M059J (cell line): ENCODE results near the gene DAPK2. TPM values are rescaled to one million over a fixed set of nuclear protein-coding genes. Genes with fewer than 3 reads are reported as not detected.
"Not testable (repeated sequence)": the region's sequence is repeated elsewhere in the genome, so short reads cannot be mapped to it uniquely, and the experiment has no call there.

ENCODE experiments used
- DNase-seq: peaks from one replicate; pipeline ENCODE4 v3.0.0-alpha.2; 2012; ENCODE audit warnings: low read depth
- total RNA-seq: library from RNA; depleted of rRNA; stranded (reverse); fragments of >200 nt; shearing (Covaris generic); gene quantifications from 2 replicates; pipeline ENCODE4 v1.2.3, GENCODE V29; 2014; rRNA removed

Gene DAPK2
- total RNA-seq: 7.3 and 8.0 TPM in 2 replicates

DNA sequence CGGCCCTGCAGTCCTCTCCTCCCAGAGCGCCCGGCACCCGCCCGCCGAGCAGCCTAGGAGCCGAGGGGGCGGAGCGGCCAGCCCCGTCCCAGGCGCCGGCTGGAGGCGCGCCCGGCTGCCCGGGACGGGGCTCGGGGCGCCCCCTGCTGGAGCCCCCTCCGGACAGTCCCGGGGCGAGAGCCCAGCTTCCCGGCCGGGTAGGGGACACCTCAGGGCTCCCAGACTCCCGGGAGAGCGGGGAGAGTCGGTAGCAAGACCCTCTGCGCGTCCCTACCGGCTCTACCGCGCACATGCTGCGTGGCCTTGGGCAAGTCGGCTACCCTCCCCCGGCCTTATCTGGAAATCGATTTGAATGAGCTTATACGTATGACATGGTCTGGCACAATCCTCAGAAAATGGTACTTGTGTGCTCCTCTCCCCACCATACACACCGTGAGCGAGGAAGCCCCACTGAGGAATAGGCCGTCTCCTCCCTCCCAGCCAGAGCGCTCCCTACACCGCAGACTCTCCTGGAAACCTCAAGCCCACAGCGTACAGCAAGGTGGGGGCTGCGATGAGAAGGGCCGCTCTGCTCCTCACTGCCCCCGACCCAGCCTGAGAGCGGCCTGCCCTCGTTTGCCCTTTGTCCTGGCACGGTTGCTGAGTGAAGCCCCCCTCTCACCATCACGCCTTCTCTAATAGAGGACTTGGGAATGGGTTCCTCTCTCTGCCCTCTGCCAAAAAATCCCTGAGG, at the start of gene DAPK2:
DAPK2 (minus strand) TSS at position 65 of the 733 bp plus-strand sequence. CDS start 6,224 bp downstream, outside the sequence.
- peak; percentile 70 for DNase-seq

DNA sequence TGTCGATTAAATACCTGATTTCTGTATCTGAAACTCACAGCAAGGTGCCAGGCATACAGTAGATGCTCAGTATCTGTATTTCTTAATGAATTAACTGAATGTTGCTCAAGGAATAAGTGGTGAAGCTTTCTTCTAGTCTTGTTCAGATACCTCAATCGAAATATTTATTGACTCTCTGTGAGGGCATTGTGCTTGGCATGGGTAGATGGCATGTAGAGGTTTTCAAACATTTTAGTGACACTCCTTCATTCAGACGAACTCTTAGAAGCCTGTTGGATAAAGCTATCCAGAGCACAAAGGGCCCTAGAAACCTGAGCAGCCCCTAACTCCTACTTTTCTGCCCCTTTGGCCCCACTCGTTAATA, 49.1 kb upstream of the DAPK2 start:
- no peak for DNase-seq

DNA sequence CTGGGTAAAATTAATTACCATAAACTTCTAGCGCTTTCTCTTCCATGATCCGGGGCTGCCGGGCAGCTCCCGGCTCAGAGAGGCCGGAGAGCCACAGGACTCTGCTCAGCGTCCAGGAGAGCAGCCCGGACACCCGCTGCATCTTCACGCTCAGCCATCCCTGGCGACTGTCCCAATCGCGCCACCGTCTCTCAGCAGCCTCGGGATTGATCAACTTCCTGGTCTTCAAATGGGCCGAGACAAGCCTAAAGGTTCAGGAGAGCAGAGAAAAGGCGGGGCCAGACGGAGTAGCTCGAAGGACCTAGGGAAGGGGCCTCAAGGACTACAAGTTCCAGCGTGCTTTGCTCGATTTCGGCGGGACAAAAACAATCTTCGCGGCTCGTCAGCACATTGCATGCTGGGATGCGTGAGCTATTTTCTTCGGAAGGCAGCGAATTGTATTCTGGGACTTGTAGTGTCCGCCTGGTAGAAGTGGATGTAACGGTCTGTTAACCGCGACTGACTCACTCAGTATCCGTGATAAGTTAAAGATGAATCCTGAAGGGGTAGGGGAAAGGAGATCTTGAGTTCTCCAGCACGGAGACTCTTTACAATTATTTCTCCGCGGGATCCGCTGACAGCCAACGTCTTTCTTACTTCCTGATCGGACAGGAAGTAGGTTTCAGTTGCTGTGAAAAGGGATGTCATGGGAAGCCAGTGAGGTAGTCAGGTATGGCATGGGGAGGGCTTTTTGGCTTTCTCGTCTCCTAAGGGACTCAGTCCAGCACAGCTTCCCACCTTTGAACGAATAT, 47.5 kb upstream of the DAPK2 start, which contains the start of gene CIAO2A:
CIAO2A (minus strand) TSS at position 212 of the 791 bp plus-strand sequence; CDS start at position 142, 70 bp downstream.
- DNase-seq: peak; percentile 99

DNA sequence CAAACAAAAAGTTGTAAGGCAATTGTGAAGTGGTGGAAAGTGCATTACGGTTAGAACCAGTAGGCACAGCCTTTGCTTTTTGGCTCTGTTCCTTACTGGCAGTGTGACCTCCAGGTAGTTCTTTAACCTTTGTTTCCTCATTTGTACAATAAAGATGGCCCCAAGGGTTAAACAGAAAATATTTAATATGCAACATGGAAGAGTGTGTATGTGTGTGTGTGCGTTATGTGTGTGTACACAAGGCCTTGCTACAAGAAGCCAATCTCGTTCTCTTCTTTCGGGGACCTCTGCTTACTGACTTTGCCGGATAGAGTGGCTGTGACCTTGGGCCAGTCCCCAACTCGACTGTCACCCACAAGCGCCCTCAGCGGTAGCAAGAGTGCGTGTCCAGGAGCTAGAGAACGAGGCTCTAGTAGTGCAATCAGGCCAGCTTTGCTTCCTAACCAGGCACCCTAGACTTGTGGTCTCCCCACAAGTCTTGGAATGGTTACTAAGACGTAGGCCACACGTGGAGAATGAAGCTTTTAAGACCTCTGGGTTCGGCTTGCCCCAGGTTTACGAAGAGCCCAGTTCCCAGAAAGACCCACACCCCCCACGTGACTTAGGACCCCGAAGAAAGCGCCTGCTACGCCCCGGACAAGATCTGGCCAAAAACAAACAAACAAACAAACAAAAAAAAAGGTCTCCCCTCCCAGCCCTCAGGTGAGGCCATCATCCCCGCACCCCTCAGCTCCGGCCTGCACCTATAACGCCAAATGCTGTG, 46.8 kb upstream of the DAPK2 start:
- peak; percentile 63 for DNase-seq

DNA sequence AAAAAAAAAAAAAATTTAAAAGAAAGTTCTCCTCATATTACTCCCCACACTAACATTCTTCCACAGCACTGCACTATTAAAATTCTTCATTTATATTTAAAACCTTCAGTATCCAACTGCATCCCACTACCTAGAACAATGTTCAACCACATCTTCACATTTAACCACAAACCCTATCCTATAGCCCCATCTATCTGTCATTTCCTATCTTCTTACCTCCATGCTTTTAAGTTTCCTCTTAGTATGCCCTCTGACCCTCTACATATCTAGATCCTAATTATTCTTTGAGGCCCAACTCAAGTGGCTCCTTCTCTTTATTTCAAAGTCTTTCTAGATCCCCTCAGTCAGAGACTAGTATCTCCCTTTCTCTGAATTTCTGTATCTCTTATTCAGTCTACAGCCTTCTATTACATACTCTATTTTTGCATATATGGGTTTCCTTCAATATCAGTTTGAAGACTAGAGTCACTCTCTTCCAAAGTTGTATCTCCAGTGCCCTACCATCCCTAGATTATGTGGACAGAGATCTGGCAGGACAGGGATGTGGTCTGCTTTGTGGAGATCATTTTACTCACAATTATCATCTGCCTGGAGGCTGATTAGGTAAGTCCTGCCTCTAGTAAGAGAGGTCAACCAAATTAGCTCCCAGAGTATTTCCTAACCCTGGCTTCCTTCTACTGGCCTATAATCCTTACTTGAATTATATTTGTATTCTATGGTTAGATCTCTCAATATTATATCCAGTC, 46.0 kb upstream of the DAPK2 start:
- peak; percentile 21 for DNase-seq

DNA sequence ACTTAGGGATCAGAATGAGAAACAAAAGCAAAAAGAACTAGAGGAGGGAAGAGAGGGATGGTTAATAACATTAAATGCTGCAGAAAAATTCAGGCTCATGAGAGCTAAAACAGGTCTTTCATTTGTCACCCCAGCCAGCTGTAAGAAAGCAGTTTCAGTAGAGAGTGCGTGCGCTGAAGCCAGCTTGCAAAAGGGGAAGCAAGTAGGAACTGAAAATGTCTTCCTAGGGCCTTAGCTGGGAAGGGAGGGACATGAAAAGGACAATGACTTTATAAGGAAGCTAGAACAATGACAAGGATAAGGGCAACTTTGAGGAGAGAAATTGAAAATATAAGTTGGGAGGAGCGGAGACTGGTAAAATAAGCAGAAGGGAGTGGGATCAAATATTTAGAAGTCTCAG, 44.2 kb upstream of the DAPK2 start:
- DNase-seq: no peak

DNA sequence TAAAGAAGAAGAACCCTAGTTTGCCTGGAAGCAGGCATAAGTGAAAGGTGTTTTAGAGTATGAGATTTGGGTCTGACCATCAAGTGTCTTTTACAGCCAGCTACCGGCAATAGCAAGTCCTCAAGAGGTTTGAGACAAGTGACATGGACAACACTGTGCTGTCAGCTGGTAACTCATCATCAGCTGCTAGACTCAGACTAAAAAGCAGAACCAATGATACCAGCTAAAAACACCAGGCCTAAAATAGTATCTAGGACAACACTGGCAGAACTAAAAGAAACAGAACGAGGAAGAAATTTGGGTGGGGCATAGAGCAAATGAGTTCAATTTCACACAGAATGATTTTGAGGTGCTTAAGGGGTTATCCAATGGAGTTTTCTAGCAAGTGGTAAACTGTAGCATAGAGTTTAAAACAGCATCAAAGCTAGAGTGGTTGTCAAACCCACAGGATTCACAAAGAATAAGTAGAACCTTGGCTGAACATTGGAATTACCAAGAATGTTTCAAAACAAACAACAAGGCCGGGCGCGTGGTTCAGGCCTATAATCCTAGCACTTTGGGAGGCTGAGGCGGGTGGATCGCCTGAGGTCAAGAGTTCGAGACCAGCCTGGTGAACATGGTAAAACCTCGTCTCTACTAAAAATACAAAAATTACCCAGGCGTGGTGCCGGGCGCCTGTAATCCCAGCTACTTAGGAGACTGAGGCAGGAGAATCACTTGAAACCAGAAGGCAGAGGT, 43.4 kb upstream of the DAPK2 start:
- no peak for DNase-seq

DNA sequence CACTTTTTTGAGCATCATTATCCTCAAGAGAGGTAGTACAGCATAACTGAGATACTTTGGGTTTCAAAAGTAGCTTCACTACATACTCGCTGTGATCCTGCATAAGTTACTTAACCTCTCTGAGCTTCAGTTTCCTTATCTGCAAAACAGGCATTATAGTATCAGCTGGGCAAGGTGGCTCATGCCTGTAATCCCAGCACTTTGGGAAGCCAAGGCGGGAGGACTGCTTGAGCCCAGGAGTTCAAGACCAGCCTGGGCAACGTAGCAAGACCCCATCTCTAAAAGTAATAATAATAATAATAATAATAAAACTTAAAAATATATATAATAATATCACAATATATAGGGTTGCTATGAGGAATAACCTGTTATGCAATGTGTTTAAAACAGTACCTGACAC, 36.5 kb upstream of the DAPK2 start:
- no peak for DNase-seq

DNA sequence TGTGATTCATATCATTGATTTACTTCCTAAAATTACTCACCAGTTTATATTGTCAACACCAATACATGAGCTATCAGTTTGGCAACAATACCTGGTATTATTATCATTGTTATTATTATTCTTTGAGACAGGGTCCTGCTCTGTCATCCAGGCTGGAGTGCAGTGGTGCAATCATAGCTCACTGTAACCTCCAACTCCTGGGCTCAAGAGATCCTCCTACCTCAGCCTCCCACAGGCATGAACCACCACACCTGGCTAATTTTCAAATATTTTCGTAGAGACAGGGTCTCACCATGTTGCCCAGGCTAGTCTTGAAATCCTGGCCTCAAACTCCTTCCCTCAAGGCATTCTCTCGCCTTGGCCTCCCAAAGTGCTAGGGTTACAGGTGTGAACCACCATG, 27.2 kb upstream of the DAPK2 start:
- DNase-seq: not testable (repeated sequence)

DNA sequence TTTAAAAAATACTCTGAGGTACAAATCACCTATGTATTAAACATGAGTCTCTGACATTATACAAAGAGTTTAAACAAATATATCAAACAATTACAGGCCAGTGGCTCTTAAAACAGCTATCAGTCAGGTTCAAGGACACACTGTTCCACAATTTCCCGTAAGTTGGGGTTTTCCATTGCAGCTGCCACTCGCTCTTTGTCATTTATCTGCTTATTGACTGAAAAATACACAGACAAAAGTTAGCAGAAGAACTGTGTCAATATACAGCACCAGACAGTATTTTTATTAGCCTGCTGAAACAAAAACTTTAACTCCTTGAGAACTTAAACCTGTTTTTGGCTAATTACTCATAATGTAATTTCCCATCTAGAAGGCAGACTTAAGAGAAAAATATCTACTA, 26.5 kb upstream of the DAPK2 start:
- peak; percentile 26 for DNase-seq

DNA sequence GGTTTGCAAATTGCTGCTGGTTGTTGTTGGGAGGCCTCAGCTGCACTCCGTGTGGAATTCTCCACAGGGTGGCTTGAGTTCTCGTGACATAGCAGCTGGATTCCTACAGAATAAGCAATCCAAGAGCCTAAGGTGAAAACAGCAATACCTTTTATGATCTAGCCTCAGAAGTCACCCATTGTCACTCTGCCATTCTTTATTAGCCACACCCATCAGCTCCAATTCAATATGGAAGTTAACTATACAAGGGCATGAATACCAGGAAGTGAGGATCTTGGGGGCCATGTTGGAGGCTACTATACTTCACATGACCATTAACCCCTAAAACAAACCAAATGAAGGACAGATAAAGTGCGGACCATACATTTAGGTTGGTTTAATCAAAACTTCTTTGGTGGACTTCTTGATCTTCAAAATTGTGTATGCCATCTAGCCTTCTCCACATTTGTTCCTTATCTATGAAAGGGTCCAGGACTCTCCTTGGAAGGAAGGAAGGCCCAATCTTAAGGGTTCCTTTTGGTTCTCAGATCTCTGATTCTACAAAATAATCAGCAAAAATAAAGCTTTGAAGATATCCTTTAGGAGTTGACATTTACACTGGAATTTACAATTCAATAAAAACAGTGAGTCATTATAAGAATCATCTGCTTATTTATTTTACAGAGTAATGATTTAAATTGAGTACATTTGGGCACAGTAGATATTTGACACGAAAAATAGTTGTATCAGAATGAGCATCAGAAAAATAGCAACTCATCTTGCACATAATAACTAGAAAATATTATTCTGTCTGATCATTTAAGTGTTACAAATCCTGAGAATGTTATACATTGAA, 25.9 kb upstream of the DAPK2 start:
- DNase-seq: peak; percentile 51

DNA sequence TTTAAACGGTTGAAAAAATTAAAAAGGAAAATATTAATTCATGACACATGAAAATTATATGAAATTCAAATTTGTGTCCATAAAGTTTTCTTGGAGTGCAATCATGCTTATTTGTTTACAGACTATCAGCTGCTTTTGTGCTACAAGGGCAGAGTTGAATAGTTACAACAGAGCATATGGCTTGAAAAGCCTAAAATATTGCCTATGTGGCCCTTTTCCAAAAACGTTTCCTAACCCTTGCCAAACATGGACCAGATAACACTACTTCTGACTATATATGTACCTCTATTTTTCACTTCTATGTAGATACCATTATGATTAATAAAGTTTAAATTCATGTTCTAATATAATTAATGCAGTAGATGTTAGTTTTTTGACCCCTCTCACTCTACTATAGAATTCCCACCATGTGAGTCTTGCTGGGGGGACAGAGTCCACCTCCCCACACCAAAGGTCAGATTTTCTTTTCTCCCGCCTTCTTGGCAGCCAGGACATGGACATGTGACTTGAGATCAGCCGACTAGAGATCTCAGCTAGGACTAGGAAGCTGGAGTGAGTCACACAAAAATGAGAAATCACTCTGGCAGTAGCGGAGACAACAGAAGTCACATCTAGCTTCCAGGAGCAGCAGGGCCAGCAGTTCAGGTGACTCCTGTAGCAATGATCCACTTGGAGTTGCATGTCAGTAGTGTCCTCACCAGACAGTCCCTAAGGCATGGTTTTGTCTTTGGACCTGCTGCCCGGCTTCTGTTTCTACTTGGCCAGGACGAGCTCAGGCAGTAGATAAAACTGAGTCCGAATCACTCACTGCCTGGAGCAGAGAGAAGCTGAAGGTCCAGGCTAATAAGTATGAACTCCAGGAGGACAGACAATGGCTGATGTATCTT, 24.9 kb upstream of the DAPK2 start:
- DNase-seq: peak; percentile 92

DNA sequence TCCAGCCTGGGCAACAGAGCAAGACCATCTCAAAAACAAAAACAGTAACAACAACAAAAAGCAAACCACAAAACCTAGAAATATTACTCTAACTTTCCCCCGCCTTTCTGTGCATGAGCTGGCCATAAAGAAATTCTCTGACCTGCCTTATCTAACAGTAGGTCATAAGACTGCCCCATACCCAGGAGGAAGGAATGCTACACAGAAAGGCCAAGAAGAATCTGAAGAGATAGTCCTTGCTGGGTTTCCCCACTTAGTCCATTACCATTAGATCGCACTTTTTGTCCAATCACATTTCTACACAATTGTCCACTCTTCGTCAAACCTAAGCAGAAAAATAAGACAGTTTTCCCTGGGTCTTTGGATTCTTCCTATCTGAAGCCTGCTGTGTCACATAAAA, 23.8 kb upstream of the DAPK2 start:
- DNase-seq: no peak

DNA sequence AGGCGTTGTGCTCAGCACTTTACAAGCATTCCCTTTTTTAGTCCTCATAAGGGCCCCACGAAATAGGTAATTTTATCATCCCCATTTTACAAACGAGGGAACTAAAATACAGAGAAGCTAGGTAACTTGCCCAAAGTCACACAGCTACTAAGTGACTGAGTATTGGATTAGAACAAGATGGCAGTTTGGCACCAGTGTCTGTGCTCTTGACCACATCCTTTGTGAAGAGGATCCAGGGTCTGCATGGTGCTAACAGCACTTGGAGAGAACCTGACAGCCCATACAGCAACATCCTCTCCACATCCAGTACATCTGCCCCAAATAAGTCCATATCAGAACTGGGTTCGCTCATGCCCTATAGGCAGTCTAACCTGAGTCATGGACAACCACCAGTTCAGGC, 21.8 kb upstream of the DAPK2 start:
- no peak for DNase-seq

DNA sequence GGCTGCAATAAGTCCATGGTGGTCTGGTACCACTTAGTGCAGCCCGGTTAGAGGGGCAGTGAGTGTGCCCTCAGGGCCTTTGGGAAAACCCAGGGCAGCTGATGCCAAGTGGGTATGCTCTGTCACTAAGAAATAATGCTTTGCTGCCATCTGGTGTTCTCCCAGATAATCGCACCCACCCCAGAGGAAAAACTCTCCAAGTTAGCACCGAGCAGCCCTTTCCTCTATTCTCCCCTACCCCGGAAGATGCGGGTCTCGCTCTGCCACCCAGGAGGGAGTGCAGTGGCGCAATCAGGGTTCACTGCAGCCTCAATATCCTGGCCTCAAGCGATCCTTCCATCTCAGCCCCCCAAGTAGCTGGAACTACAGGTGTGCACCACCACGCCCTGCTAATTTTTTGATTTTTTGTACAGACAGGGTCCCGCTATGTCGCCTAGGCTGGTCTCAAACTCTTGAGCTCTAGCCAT, 21.3 kb upstream of the DAPK2 start:
- DNase-seq: peak; percentile 63

DNA sequence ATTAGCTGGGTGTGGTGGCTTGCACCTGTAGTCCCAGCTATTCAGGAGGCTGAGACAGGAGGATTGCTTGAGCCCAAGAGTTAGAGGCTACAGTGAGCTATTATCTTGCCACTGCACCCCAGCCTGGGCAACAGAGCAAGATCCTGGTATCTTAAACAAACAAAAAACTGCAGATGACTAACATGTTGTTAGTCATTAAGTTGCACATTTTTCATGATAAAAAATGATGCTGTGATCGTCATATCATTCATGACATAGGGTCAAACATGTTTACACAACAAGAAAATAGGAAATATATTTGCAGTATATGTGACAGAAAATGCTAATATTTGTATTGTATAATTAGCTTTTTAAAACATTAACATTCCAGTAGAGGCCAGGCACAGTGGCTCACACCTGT, 20.2 kb upstream of the DAPK2 start:
- DNase-seq: no peak

DNA sequence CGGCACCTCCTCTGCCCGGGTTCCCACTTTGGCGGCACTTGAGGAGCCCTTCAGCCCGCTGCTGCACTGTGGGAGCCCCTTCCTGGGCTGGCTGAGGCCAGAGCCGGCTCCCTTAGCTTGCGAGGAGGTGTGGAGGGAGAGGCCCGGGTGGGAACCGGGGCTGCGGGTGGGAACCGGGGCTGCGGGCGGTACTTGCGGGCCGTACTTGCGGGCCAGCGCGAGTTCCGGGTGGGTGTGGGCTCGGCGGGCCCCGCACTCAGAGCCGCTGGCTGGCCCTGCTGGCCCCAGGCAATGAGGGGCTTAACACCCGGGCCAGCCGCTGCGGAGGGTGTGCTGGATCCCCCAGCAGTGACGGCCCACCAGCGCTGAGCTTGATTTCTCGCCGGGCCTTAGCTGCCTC, 14.4 kb upstream of the DAPK2 start:
- no peak for DNase-seq

DNA sequence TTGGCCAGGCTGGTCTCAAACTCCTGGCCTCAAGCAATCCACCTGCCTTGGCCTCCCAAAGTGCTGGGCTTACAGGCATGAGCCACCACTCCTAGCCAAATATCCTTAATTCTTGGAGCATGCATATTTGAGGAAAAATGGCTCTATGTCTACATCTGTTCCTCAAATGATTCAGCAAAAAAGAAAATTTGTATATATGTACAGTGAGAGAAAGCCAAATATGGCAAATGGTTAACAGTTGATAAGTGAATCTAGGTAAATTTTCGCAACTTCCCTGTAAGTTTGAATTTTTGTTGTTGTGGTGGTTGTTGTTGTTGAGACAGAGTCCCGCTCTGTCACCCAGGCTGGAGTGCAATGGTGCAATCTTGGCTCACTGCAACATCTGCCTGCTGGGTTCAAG, 12.8 kb upstream of the DAPK2 start:
- DNase-seq: not testable (repeated sequence)

DNA sequence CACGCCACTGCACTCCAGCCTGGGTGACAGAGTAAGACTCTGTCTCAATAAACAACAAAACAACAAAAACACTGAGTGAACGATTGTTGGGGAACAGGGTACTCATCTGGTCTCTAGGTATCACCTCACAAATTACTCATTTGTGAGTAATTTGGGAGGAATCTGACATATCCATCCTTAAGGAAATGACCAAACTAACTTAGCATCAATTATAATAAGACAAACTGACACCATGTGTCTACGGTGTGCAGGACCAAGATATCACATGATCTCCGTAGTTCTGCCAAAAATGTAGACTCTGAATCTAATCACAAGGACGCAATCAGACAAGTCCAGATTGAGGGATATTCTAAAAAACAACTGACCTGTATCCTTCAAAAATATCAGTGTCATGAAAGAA, 12.0 kb upstream of the DAPK2 start:
- DNase-seq: peak; percentile 53
